CD4-positive, alpha-beta T cell treated with Interleukin-1 beta for 1 hour (primary cell): Measurements from ENCODE around the gene SLU7.

Experiments used
- DNase-seq, 2 donors: peaks; one replicate each; pipeline ENCODE4 v3.0.0-alpha.2; 2020 to 2022

SLU7 gene

DNA sequence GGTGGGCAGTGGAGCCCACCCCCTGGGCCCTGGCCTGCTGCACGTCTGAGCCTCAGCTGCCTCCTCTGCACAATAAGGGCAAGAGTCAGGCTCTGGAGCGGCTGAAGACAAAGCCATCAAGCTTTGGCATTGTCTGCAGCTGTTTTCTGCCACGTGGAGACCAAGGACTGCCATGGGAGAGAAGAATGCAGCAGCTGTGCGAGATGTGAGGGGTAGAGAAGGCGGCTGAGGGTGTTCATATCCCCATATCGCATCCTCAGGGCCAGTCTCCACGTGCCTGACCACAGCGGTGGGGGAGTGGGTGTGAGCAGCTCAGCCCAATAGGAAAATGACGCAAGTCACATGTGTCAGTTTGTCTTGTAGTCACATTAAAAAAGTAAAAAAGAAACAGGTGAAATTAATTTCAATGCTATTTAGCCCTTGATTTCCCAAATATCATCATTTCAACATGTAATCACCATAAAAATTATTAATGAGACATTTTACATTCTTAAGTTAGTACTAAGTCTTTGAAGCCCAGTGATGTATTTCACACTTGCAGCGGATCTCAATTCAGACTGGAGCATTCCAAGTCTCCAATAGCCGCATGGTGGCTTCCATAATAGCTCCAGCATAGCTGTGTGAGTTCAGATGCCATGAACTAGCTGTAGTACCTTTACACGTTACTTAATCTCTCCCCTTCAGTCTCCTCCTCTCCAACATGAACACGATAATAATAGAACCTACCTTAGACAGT lies 55.1 kb downstream of the SLU7 start:
- DNase-seq, result no peak

DNA sequence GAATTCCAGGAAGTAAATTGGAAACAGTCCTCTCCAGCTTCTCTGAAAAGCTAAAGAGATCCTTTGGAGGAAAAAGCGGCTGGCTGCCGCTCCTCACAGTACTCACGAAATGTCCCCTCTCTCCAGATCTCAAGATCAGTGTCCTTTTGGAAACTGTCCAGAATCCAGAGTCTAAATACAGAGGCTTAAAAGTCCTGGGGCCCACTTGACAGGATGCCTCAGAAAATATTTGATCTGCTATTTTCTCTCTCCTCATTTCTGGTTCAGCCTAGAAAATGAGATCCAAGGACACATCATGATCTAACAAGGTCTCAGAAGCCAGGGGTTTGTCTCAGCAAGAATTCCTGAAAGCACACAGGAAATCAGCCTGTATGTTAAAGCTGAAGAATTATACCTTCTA lies 55.7 kb downstream of the SLU7 start:
- DNase-seq, result no peak

DNA sequence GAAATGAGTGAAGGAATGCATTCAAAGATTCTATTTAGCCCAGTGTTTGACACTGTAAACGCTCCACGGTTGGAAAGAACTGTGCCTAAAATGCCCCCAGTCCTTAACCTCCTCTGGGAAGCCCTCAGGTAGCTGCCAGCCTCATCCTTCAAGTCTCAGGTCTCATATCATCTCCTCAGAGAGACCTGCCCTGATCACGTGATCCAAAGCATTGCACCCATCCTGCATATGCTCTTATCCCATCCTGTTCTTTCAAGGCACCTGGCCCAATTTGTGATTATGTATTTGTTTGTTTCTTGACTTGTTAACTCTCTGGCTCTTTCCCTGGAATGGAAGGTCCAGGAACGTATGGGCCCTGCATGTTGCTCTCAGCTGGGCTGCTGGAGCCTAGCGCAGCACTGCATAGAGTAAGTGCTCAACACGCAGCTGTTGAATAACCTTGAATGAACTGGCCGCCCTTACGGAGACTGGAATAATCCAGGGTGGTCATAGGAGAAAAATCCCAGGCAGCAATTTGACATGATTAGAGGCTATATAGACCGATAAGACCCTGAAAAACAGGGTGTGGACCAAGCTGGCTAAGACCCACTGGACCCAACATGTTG lies 57.2 kb downstream of the SLU7 start:
- no peak for DNase-seq

DNA sequence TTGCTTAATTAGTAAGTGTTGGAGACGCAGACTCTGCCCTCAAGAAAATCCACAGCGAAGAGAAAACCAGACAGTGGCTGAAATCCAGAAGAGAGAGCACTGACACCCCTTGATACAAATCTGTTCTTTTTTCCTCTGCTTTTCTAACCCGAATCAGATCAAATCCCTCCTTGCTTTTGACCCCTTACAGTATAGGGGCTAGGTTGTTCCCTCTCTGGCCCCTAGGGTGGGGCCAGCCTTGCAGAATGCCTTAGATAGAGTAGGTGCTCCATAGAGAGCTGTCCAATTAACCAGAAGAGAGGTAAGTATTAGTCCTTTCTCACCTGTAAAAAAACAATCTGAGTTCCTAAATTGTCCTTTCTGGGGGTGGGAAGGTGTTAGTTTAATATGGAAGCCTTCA lies 58.6 kb downstream of the SLU7 start:
- no peak for DNase-seq

DNA sequence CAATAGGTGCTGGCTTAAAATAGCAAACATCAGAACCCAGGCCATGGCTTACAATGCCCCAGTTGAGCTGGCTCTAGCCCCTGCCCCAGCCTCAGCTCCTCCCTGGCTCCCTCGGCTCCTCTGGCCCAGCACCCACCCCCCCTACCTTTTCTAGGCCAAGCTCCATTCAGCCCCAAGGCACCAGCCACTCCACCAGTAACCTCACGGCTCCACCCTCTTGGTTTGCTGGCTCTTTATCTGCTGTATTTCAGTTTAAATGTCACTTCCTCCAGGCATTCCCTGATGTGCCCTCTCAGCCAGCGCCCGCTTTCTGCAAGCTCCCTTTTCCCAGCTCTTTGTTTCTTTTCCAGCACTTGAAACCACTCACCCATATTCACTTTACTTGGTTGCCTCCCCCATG lies 59.1 kb downstream of the SLU7 start:
- DNase-seq, result no peak

DNA sequence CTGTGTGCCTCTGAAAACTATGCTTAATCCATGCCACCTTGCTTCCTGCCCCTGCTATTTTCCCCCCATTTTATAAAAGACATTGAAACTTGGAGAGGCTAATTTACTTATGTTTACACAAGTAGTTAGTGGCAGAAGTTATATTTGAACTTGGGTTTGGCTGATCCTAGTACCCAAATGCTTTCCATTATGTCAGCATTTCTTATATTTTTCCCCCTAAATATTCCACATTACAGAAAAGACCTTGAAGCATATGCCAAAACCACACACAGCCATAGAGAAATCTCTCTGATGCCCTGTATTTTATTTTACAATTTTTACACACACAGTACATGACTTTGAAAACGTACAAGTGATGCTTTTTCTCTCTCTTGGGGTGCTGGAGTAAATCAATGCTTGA lies 59.6 kb downstream of the SLU7 start:
- DNase-seq, result no peak

DNA sequence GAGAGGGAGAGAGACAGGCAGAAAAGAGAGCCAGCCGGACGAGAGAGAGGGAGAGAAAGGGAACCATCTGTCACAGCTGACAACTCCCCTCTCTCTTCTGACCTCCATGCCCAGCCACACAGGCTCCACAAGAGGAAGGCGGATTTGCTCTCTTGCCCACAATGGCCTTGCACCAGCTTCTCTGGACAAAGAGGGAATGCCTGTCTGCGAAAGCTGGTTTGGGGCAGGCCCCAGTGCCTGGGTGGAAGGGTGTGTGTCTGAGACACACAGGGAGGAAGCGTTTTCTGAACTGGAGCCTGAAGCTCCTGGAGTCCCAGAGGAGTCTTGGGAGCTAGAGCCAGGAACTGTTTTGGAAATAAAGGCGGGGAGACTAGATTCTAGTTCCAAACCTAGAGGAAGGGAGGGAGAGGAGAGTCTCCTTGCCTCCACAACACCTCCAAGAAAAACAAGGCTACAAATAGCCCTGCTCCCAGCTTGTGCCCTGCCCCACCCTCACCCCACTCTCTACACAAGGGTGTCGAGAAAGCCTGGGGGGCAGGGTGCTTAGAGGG lies 60.9 kb downstream of the SLU7 start:
- no peak for DNase-seq

DNA sequence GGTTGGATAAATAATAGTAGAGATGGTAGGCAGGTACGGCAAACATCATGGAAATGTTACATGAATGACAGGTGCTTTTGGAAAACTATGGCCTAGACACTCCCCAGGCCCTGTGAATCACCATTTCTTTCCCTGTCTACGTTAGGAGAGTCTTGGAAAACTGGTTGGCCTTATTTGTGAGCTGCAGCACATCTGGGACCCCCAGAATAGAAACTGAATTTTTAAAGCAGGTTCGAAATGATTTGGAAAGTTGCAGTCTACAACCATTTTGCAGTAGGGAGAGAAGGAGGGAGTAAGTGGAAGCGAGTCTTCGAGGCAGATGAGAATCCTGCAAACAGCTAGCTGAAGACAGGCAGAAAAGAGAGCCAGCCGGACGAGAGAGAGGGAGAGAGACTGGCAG lies 61.5 kb downstream of the SLU7 start:
- no peak for DNase-seq

DNA sequence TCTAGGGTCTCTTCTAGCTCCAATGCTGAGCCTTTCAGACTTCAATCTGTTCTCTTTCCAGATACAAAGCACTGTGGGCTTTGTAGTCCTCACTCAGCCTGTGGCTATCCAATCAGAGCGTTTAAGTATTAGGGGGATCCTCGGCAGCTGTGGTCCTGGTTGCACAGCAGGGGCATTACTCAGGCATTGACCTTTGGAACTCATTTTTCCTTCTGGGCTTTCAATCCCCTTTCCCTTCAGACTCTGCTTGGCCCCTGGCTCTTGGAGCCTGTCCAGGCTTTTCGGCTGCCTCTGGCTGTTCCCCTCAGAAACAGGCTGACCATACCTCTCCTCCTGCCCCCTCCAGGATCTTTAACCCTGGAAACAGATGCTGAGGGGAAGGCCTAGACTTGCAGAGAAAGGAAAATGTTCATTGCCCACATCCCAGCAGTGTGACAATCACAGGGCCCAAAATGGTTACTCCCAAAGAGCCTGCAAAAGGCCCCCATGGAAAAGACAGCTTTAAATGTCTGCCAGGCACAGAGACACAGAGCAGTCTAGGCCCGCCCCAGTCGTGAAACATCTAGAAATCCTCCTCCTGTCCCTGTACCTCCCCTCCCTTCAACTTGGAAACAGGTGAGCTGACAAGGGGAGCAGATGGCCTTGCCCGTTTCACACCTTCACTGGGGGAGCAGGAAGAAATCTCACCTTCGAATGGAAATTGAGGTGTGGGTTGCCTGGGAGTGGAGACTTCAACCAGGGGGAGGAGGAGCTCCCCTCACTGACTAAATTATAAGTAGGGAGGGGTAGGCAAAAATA lies 62.1 kb downstream of the SLU7 start:
- DNase-seq, result no peak

DNA sequence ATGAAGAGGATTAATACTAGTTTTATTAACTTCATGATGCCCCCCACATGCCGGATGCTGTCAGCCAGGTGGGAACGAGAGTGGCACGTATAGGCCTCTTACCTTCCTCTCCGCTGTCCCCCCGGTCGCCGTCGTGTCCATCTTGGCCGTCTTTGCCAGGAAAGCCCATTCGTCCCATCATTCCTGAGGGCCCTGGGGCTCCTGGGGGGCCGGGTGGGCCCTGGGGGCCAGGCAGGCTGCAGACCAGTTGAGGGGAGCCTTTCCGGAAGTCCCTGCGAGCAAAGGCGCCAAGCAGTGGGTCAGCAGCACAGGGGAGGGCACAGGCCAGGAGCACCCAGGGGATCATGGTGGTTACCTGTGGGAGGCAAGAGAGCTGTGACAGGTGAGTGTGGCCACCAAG lies 64.2 kb downstream of the SLU7 start:
- no peak for DNase-seq

DNA sequence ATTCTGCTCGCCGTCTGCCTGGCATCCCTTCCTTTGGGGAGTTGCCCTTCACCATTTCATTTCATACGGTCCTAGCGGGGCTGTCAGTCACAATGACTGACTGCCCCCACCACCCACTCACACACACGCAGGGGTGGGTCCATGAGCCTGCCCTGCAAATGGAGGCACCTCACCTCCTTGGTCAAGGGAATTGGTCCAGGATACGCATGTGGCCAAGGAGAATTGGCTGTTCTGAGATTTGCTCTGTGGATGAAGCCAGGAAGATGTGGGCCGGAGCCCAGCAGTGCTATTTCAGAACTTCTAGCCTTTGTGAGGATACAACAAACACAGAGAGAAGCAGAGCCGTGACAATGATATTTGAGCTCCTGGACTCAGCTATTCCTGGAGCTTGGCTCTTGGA lies 65.5 kb downstream of the SLU7 start:
- no peak for DNase-seq

DNA sequence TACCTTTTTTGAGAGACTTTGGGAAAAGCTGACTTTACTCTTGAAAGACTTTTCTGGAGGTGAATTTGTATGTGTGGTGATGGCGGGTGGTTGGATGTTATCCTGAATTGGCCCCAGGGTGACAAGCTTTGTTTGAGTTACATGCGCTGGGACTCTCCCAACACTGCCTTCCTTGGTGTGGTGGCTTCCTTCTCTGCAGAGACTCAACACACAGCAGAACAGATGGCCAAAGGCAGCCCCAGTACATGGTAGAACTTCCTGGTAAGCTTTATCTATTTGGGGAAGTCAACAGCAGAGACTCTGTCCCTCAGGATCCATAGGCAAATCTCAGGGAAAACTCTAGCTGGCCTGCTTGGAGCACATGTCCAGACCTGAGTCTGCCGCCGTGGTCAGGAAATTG lies 66.6 kb downstream of the SLU7 start:
- no peak for DNase-seq
